HEK293 (cell line): ENCODE measurements around the gene CHMP4A.

Experiments used
- MEIS1 ChIP-seq: sonication (generic); formaldehyde crosslinking; IDR thresholded peaks from 2 replicates; pipeline ENCODE4 v1.8.1; 2022; ENCODE audit warnings: missing genetic modification reagents, mild to moderate bottlenecking, borderline replicate concordance
- ZBTB48 ChIP-seq: fragments of 450-650 bp; formaldehyde crosslinking; IDR thresholded peaks from 2 replicates; pipeline ENCODE4 v1.5.1; 2016; ENCODE audit warnings: missing biosample characterization, missing genetic modification characterization
- ZNF423 ChIP-seq: fragments of 450-650 bp; formaldehyde crosslinking; IDR thresholded peaks from 2 replicates; pipeline ENCODE4 v1.5.1; 2016; ENCODE audit warnings: missing biosample characterization, missing genetic modification characterization
- ZNF623 ChIP-seq: fragments of 450-650 bp; formaldehyde crosslinking; IDR thresholded peaks from 2 replicates; pipeline ENCODE4 v1.5.1; 2016; ENCODE audit warnings: missing biosample characterization, missing genetic modification characterization
- ZNF658 ChIP-seq: fragments of 450-650 bp; formaldehyde crosslinking; IDR thresholded peaks from 2 replicates; pipeline ENCODE4; 2016; ENCODE audit warnings: missing biosample characterization, missing genetic modification characterization
- ZNF777 ChIP-seq: fragments of 450-650 bp; formaldehyde crosslinking; IDR thresholded peaks from 2 replicates; pipeline ENCODE4 v1.5.1; 2017; ENCODE audit warnings: missing biosample characterization, missing genetic modification characterization, borderline replicate concordance
- ZNF791 ChIP-seq: fragments of 450-650 bp; formaldehyde crosslinking; IDR thresholded peaks from 2 replicates; pipeline ENCODE4 v1.5.1; 2016; ENCODE audit warnings: missing biosample characterization, missing genetic modification characterization
- TF ChIP-seq, protein P1 (sequence below): fragments of 450-650 bp; formaldehyde crosslinking; IDR thresholded peaks from 2 replicates; pipeline ENCODE4 v1.5.1; 2016; ENCODE audit warnings: missing biosample characterization, missing genetic modification characterization
- TF ChIP-seq, protein P2 (sequence below): fragments of 450-650 bp; formaldehyde crosslinking; IDR thresholded peaks from 2 replicates; pipeline ENCODE4 v1.5.1; 2016; ENCODE audit warnings: missing biosample characterization, missing genetic modification characterization
- TF ChIP-seq, protein P3 (sequence below): fragments of 450-650 bp; formaldehyde crosslinking; IDR thresholded peaks from 2 replicates; pipeline ENCODE4 v1.5.1; 2016; ENCODE audit warnings: missing biosample characterization, missing genetic modification characterization
- TF ChIP-seq, protein P4 (sequence below): fragments of 450-650 bp; formaldehyde crosslinking; IDR thresholded peaks from 2 replicates; pipeline ENCODE4 v1.5.1; 2017; ENCODE audit warnings: missing biosample characterization, missing genetic modification characterization

DNA sequence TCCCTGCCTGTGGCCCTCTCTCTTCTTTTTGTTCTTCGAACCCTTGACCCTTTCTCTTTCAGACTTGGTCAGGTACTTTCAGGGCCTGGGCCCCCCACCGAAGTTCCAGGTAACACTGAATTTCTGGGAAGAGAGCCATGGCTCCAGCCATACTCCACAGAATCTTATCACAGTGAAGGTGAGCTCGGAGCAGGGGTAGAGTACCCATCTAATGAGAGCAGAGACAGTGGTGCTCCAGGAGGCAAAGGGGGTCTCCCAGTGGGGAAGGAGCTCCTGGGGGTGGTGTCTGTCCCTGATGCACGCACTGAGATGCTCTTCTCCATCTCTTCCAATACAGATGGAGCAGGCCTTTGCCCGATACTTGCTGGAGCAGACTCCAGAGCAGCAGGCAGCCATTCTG, 47.5 kb downstream of the CHMP4A start:
- TF ChIP-seq ZNF777 (tag by site-specific recombination) (no peak), ZNF623 (no peak), ZNF791 (tag by site-specific recombination) (no peak), ZBTB48 (no peak), ZNF658 (tag by site-specific recombination) (no peak), MEIS1 (CRISPR knock-in tag) (no peak), ZNF423 (tag by site-specific recombination) (no peak)
- TF ChIP-seq, protein P1, sequence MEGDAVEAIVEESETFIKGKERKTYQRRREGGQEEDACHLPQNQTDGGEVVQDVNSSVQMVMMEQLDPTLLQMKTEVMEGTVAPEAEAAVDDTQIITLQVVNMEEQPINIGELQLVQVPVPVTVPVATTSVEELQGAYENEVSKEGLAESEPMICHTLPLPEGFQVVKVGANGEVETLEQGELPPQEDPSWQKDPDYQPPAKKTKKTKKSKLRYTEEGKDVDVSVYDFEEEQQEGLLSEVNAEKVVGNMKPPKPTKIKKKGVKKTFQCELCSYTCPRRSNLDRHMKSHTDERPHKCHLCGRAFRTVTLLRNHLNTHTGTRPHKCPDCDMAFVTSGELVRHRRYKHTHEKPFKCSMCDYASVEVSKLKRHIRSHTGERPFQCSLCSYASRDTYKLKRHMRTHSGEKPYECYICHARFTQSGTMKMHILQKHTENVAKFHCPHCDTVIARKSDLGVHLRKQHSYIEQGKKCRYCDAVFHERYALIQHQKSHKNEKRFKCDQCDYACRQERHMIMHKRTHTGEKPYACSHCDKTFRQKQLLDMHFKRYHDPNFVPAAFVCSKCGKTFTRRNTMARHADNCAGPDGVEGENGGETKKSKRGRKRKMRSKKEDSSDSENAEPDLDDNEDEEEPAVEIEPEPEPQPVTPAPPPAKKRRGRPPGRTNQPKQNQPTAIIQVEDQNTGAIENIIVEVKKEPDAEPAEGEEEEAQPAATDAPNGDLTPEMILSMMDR (tag by site-specific recombination) = no peak
- TF ChIP-seq, protein P2, sequence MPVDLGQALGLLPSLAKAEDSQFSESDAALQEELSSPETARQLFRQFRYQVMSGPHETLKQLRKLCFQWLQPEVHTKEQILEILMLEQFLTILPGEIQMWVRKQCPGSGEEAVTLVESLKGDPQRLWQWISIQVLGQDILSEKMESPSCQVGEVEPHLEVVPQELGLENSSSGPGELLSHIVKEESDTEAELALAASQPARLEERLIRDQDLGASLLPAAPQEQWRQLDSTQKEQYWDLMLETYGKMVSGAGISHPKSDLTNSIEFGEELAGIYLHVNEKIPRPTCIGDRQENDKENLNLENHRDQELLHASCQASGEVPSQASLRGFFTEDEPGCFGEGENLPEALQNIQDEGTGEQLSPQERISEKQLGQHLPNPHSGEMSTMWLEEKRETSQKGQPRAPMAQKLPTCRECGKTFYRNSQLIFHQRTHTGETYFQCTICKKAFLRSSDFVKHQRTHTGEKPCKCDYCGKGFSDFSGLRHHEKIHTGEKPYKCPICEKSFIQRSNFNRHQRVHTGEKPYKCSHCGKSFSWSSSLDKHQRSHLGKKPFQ = no peak
- TF ChIP-seq, protein P3, sequence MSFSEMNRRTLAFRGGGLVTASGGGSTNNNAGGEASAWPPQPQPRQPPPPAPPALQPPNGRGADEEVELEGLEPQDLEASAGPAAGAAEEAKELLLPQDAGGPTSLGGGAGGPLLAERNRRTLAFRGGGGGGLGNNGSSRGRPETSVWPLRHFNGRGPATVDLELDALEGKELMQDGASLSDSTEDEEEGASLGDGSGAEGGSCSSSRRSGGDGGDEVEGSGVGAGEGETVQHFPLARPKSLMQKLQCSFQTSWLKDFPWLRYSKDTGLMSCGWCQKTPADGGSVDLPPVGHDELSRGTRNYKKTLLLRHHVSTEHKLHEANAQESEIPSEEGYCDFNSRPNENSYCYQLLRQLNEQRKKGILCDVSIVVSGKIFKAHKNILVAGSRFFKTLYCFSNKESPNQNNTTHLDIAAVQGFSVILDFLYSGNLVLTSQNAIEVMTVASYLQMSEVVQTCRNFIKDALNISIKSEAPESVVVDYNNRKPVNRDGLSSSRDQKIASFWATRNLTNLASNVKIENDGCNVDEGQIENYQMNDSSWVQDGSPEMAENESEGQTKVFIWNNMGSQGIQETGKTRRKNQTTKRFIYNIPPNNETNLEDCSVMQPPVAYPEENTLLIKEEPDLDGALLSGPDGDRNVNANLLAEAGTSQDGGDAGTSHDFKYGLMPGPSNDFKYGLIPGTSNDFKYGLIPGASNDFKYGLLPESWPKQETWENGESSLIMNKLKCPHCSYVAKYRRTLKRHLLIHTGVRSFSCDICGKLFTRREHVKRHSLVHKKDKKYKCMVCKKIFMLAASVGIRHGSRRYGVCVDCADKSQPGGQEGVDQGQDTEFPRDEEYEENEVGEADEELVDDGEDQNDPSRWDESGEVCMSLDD (tag by site-specific recombination) = no peak
- TF ChIP-seq, protein P4, sequence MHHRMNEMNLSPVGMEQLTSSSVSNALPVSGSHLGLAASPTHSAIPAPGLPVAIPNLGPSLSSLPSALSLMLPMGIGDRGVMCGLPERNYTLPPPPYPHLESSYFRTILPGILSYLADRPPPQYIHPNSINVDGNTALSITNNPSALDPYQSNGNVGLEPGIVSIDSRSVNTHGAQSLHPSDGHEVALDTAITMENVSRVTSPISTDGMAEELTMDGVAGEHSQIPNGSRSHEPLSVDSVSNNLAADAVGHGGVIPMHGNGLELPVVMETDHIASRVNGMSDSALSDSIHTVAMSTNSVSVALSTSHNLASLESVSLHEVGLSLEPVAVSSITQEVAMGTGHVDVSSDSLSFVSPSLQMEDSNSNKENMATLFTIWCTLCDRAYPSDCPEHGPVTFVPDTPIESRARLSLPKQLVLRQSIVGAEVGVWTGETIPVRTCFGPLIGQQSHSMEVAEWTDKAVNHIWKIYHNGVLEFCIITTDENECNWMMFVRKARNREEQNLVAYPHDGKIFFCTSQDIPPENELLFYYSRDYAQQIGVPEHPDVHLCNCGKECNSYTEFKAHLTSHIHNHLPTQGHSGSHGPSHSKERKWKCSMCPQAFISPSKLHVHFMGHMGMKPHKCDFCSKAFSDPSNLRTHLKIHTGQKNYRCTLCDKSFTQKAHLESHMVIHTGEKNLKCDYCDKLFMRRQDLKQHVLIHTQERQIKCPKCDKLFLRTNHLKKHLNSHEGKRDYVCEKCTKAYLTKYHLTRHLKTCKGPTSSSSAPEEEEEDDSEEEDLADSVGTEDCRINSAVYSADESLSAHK (tag by site-specific recombination) = no peak
